ENCODE data around the gene UAP1.

DNA sequence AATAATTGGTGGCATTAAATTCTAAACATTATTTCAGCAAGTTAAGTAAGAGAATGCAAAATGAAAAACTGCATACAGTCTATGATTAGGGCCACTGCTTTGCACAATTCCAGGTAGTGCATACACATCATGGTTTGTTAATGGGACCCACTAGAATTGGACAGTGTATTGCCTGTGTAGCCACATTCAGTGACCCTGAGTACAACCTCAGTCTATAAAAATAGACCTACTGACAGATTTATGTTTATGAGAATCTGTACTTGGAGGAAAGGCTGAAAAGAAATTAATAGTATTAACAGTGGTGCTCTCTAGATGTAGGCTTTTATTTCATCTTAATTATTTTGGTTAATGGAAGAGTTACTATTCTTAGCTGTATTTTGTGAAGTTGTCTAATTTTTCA is 18.8 kb downstream of the UAP1 start:
- TF ChIP-seq GATA2 (IDR thresholded peaks at IDR 0.05; ENCODE audit: low read depth, low read length) (no peak), GATA3 (IDR thresholded peaks at IDR 0.05; ENCODE audit: low read depth, low read length) (no peak)

Measured in SH-SY5Y (cell line).